Liver (tissue), 9 donors: ENCODE data around the gene RCSD1. TPM values are rescaled to one million over a fixed set of nuclear protein-coding genes. Genes with fewer than 3 reads are reported as not detected.

ENCODE experiments used
- DNase-seq: peaks from one replicate; pipeline ENCODE4 v3.0.0-alpha.2; 2017; ENCODE audit warnings: low spot score
- H3K27ac ChIP-seq, 2 donors: one replicate each; pipeline ENCODE4 v1.7.0; 2013; ENCODE audit warnings: inconsistent platforms in 2 of 2, low read length in 2 of 2, control low read depth in 1 of 2, low read depth in 1 of 2, mild to moderate bottlenecking in 1 of 2
- H3K27me3 ChIP-seq, 4 donors: one replicate each; pipeline versions ENCODE4 v1.6.1 to v1.7.0; 2013; ENCODE audit warnings: low read length in 3 of 4, inconsistent platforms in 1 of 4, mild to moderate bottlenecking in 1 of 4, moderate library complexity in 1 of 4; ENCODE audit not compliant: control insufficient read depth in 4 of 4, insufficient read depth in 4 of 4
- H3K36me3 ChIP-seq, 4 donors: one replicate each; pipeline versions ENCODE4 v1.6.1 to v1.7.0; 2013; ENCODE audit warnings: low read length in 3 of 4, mild to moderate bottlenecking in 3 of 4, low read depth in 1 of 4, moderate library complexity in 1 of 4; ENCODE audit not compliant: control insufficient read depth in 4 of 4, insufficient read depth in 3 of 4
- H3K4me1 ChIP-seq, 4 donors: one replicate each; pipeline versions ENCODE4 v1.6.1 to v1.7.0; 2013; ENCODE audit warnings: low read length in 3 of 4, mild to moderate bottlenecking in 3 of 4, moderate library complexity in 1 of 4; ENCODE audit not compliant: control insufficient read depth in 4 of 4, insufficient read depth in 4 of 4
- H3K4me3 ChIP-seq, 3 donors: one replicate each; pipeline versions ENCODE4 v1.6.1 to v1.7.0; 2013; ENCODE audit warnings: low read length in 3 of 3, control low read depth in 1 of 3, low read depth in 1 of 3, mild to moderate bottlenecking in 1 of 3
- H3K9ac ChIP-seq, 2 donors: one replicate each; pipeline ENCODE4 v1.7.0; 2013; ENCODE audit warnings: low read length in 2 of 2, mild to moderate bottlenecking in 2 of 2, moderate library complexity in 2 of 2, control low read depth in 1 of 2, low read depth in 1 of 2
- H3K9me3 ChIP-seq, 4 donors: one replicate each; pipeline versions ENCODE4 v1.6.1 to v1.7.0; 2013; ENCODE audit warnings: low read length in 3 of 4; ENCODE audit not compliant: control insufficient read depth in 4 of 4
- EGR1 ChIP-seq, 2 donors: IDR thresholded peaks; 2 replicates each; pipeline ENCODE4 v1.6.1; 2016 to 2018; ENCODE audit warnings: antibody characterized with exemption in 2 of 2, low read depth in 2 of 2
- FOXA1 ChIP-seq: IDR thresholded peaks from 2 replicates; pipeline ENCODE4 v1.6.1; 2016; ENCODE audit warnings: antibody characterized with exemption
- FOXA2 ChIP-seq: IDR thresholded peaks from 2 replicates; pipeline ENCODE4 v1.6.1; 2016; ENCODE audit warnings: antibody characterized with exemption
- GABPA ChIP-seq, 2 donors: IDR thresholded peaks in 1 of 2; conservative IDR thresholded peaks in 1 of 2; 2 replicates each; pipeline ENCODE4 v1.6.1; 2016; ENCODE audit warnings: antibody characterized with exemption in 2 of 2, mild to moderate bottlenecking in 1 of 2, moderate library complexity in 1 of 2
- HNF4A ChIP-seq, 2 donors: conservative IDR thresholded peaks; 2 replicates each; pipeline ENCODE4 v1.6.1; 2016; ENCODE audit warnings: antibody characterized with exemption in 2 of 2, mild to moderate bottlenecking in 2 of 2
- JUND ChIP-seq, 2 donors: IDR thresholded peaks; 2 replicates each; pipeline ENCODE4 v1.6.1; 2016; ENCODE audit warnings: antibody characterized with exemption in 2 of 2
- MAX ChIP-seq: IDR thresholded peaks from 2 replicates; pipeline ENCODE4 v1.6.1; 2016; ENCODE audit warnings: antibody characterized with exemption
- NR2F2 ChIP-seq: IDR thresholded peaks from 2 replicates; pipeline ENCODE4 v1.6.1; 2016; ENCODE audit warnings: antibody characterized with exemption
- RAD21 ChIP-seq, 2 donors: IDR thresholded peaks; 2 replicates each; pipeline ENCODE4 v1.6.1; 2016; ENCODE audit warnings: antibody characterized with exemption in 2 of 2, mild to moderate bottlenecking in 2 of 2
- RXRA ChIP-seq, 2 donors: IDR thresholded peaks; 2 replicates each; pipeline ENCODE4 v1.6.1; 2017 to 2018; ENCODE audit warnings: antibody characterized with exemption in 2 of 2, mild to moderate bottlenecking in 1 of 2
- SP1 ChIP-seq: IDR thresholded peaks from 2 replicates; pipeline ENCODE4 v1.6.1; 2018; ENCODE audit warnings: antibody characterized with exemption, mild to moderate bottlenecking
- TAF1 ChIP-seq: conservative IDR thresholded peaks from 2 replicates; pipeline ENCODE4 v1.6.1; 2016; ENCODE audit warnings: antibody characterized with exemption, mild to moderate bottlenecking
- WGBS: extraction: QIAGEN DNeasy Blood & Tissue Kit; methylation state at CpG from one replicate; pipeline ENCODE4 v1.1.7; 2013; 5-methylcytosine and 5-hydroxymethylcytosine counted together
- polyA plus RNA-seq, 2 donors: library from polyadenylated mRNA; stranded (reverse) in 1 of 2; unstranded in 1 of 2; fragments of 200-250 nt in 1 of 2; fragments of >200 nt in 1 of 2; fragmentation: Nextera tagmentation in 1 of 2; extraction: Ambion mirVana in 1 of 2; gene quantifications; one replicate each; pipeline versions ENCODE4 v1.2.1 to v1.2.3, GENCODE V29; 2013 to 2015
- total RNA-seq, 2 donors: library from RNA; depleted of rRNA; stranded (reverse); fragments of >200 nt; gene quantifications; one replicate each; pipeline ENCODE4 v1.2.3, GENCODE V29; 2014
- TF ChIP-seq, protein P1 (sequence below): IDR thresholded peaks from 2 replicates; pipeline ENCODE4 v1.6.1; 2016; ENCODE audit warnings: antibody characterized with exemption, mild to moderate bottlenecking
- TF ChIP-seq, protein P2 (sequence below): IDR thresholded peaks from 2 replicates; pipeline ENCODE4 v1.6.1; 2016; ENCODE audit warnings: antibody characterized with exemption
- donor health status: healthy.
- donor health status: healthy.
- donor health status: healthy.
- donor health status: healthy.
- donor health status: healthy.

RCSD1 gene
- total and polyA plus RNA-seq, 4 donors: 3.1 to 15.0 (median 6.0) TPM

GRCh38 chr1:167627865-167628641 lies 2.0 kb upstream of the RCSD1 start:
- Histone ChIP-seq H3K9me3 (no peaks in the 10 kb centered on the region), H3K27ac (peak overlapping the region; percentile 43 to 56), H3K4me1 (peaks cover 0 to 9% (median 3%) of the 10 kb centered on the region in 4 donors), H3K9ac (no peak overlapping the region), H3K27me3 (no peaks in the 10 kb centered on the region), H3K4me3 (no peak overlapping the region), H3K36me3 (no peaks in the 10 kb centered on the region)
- WGBS: 70% methylated on average over 10 of the region's 10 CpGs
- TF ChIP-seq RAD21 (IDR thresholded peaks at IDR 0.05) (no peak), NR2F2 (no peak), HNF4A (conservative IDR thresholded peaks at IDR 0.05) (no peak), MAX (no peak), FOXA2 (no peak), RXRA (IDR thresholded peaks at IDR 0.05) (no peak), GABPA (IDR thresholded peaks at IDR 0.05 in 1 of 2, conservative IDR thresholded peaks at IDR 0.05 in 1 of 2) (no peak), JUND (IDR thresholded peaks at IDR 0.05) (no peak), TAF1 (no peak), SP1 (no peak)
- TF ChIP-seq, protein P1, sequence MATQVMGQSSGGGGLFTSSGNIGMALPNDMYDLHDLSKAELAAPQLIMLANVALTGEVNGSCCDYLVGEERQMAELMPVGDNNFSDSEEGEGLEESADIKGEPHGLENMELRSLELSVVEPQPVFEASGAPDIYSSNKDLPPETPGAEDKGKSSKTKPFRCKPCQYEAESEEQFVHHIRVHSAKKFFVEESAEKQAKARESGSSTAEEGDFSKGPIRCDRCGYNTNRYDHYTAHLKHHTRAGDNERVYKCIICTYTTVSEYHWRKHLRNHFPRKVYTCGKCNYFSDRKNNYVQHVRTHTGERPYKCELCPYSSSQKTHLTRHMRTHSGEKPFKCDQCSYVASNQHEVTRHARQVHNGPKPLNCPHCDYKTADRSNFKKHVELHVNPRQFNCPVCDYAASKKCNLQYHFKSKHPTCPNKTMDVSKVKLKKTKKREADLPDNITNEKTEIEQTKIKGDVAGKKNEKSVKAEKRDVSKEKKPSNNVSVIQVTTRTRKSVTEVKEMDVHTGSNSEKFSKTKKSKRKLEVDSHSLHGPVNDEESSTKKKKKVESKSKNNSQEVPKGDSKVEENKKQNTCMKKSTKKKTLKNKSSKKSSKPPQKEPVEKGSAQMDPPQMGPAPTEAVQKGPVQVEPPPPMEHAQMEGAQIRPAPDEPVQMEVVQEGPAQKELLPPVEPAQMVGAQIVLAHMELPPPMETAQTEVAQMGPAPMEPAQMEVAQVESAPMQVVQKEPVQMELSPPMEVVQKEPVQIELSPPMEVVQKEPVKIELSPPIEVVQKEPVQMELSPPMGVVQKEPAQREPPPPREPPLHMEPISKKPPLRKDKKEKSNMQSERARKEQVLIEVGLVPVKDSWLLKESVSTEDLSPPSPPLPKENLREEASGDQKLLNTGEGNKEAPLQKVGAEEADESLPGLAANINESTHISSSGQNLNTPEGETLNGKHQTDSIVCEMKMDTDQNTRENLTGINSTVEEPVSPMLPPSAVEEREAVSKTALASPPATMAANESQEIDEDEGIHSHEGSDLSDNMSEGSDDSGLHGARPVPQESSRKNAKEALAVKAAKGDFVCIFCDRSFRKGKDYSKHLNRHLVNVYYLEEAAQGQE: no peak
- TF ChIP-seq, protein P2, sequence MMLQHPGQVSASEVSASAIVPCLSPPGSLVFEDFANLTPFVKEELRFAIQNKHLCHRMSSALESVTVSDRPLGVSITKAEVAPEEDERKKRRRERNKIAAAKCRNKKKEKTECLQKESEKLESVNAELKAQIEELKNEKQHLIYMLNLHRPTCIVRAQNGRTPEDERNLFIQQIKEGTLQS: no peak
- DNase-seq: no peak

DNA sequence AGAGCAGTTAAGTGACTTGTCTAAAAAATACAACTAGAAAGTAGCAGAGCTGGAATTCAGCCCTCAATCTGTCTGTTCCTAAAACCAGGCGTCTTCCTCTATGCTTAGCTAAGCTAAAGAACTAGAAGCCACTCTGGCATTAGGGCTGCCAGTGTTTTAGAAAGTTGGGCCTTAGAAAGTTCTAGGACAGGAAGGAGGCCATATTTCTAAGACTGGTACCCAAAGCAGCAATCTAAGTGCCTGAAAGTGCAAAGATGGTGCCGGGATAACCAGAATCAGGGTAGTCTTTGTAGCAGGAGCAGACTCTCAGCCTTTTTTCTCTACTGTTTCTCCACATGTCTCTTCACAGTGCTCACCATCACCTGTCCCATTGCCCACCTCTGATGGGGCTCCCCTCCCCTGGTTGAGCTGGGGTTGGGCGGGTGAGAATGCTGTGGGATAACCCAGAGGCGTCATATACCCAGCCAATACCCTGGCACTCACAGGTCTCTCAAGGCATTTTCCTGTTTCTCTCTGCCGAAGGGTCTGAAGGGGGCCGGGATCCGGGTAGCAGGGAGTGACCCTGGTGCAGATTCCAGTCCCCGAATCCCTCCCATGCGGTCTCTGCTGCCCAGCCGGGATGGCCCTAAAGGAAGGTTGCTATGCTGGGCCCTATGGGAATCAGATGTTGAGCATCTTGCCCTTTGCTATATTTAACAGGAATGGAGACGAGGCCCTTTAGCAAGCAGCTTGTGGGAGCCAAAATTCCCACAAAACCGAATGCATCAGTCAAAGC lies 1.1 kb upstream of the RCSD1 start:
- H3K27ac ChIP-seq: peak overlapping the region in 1 of 2 donors; percentile 67
- H3K9me3 ChIP-seq: no peaks in the 10 kb centered on the region
- TF ChIP-seq NR2F2 (no peak), FOXA1 (no peak), EGR1 (IDR thresholded peaks at IDR 0.05; ENCODE audit: low read depth in 2 of 2) (no peak), GABPA (IDR thresholded peaks at IDR 0.05 in 1 of 2, conservative IDR thresholded peaks at IDR 0.05 in 1 of 2) (no peak)
- TF ChIP-seq, protein P1: no peak
- 84% methylated on average over 12 of the region's 12 CpGs for WGBS
- peaks cover 0 to 9% (median 4%) of the 10 kb centered on the region in 4 donors for H3K4me1 ChIP-seq
- no peak for DNase-seq
- H3K36me3 ChIP-seq: no peaks in the 10 kb centered on the region
- H3K4me3 ChIP-seq: no peak overlapping the region
- no peak overlapping the region for H3K9ac ChIP-seq
- H3K27me3 ChIP-seq: no peaks in the 10 kb centered on the region
